Right atrium auricular region (tissue), 2 donors: ENCODE measurements around the gene TEX35. TPM values are rescaled to one million over a fixed set of nuclear protein-coding genes. Genes with fewer than 3 reads are reported as not detected.

Experiments
- DNase-seq: peaks from one replicate; pipeline ENCODE4 v3.0.0-alpha.2; 2019; ENCODE audit warnings: low spot score
- H3K27ac ChIP-seq, 2 donors: fragments of 200-600 bp; sonication (generic); 1 replicate in 1 of 2; 2 replicates in 1 of 2; pipeline ENCODE4 v1.5.1; 2016 to 2019
- H3K27me3 ChIP-seq, 2 donors: fragments of 200-600 bp; sonication (generic); one replicate each; pipeline versions ENCODE4 v1.5.1 to v1.6.0; 2017 to 2019
- H3K36me3 ChIP-seq: fragments of 200-600 bp; sonication (generic); one replicate; pipeline ENCODE4 v1.5.1; 2016
- H3K4me1 ChIP-seq, 2 donors: fragments of 200-600 bp; sonication (generic); one replicate each; pipeline versions ENCODE4 v1.5.1 to v1.6.0; 2017 to 2019
- H3K4me3 ChIP-seq, 2 donors: fragments of 200-600 bp; sonication (generic); 1 replicate in 1 of 2; 2 replicates in 1 of 2; pipeline ENCODE4 v1.5.1; 2017 to 2019; ENCODE audit warnings: mild to moderate bottlenecking in 1 of 2, moderate library complexity in 1 of 2
- H3K9me3 ChIP-seq, 2 donors: fragments of 200-600 bp; sonication (generic); one replicate each; pipeline ENCODE4 v1.5.1; 2019
- CTCF ChIP-seq, 2 donors: fragments of 200-600 bp; sonication (generic); IDR thresholded peaks; one replicate each; pipeline ENCODE4 v1.5.1; 2019; ENCODE audit warnings: antibody characterized with exemption in 2 of 2
- total RNA-seq, 2 donors: library from RNA; depleted of rRNA; stranded (reverse); fragments of >200 nt; gene quantifications; one replicate each; pipeline ENCODE4 v1.1.0, GENCODE V29; 2016

Gene TEX35
- total RNA-seq, 2 donors from 2014 or later, result 0.33 TPM; not detected in 1

GRCh38 chr1:178563099-178563820 lies 50.4 kb downstream of the TEX35 start:
- no peak for TF ChIP-seq CTCF (IDR thresholded peaks at IDR 0.05)
- no peak for DNase-seq
- Histone ChIP-seq H3K4me3 (no peak overlapping the region), H3K27ac (no peak overlapping the region), H3K36me3 (no peaks in the 10 kb centered on the region), H3K4me1 (peaks cover 0 to 6% of the 10 kb centered on the region in 2 donors), H3K9me3 (no peaks in the 10 kb centered on the region), H3K27me3 (no peaks in the 10 kb centered on the region)

GRCh38 chr1:178564086-178564782 lies 51.3 kb downstream of the TEX35 start:
- no peak for DNase-seq
- peak overlapping the region in 1 of 2 donors; percentile 41 for H3K27ac ChIP-seq
- TF ChIP-seq CTCF (IDR thresholded peaks at IDR 0.05), result no peak

GRCh38 chr1:178564783-178565180 lies 51.9 kb downstream of the TEX35 start:
- Histone ChIP-seq H3K9me3 (no peaks in the 10 kb centered on the region), H3K4me3 (no peak overlapping the region), H3K27ac (peak overlapping the region in 1 of 2 donors; percentile 41), H3K4me1 (peaks cover 0 to 6% of the 10 kb centered on the region in 2 donors), H3K27me3 (no peaks in the 10 kb centered on the region), H3K36me3 (no peaks in the 10 kb centered on the region)
- no peak for DNase-seq
- no peak for TF ChIP-seq CTCF (IDR thresholded peaks at IDR 0.05)

More at GRCh38 chr1:178564086-178564782, 51.3 kb downstream of the TEX35 start:
- no peak overlapping the region for H3K4me3 ChIP-seq
- no peaks in the 10 kb centered on the region for H3K36me3 ChIP-seq
- no peaks in the 10 kb centered on the region for H3K27me3 ChIP-seq
- peaks cover 0 to 6% of the 10 kb centered on the region in 2 donors for H3K4me1 ChIP-seq
- no peaks in the 10 kb centered on the region for H3K9me3 ChIP-seq

GRCh38 chr1:178565586-178565985 lies 52.7 kb downstream of the TEX35 start:
- H3K27me3 ChIP-seq, result no peaks in the 10 kb centered on the region
- DNase-seq, result no peak
- H3K4me1 ChIP-seq, result peaks cover 0 to 6% of the 10 kb centered on the region in 2 donors
- H3K27ac ChIP-seq, result peak overlapping the region in 1 of 2 donors; percentile 41
- no peak overlapping the region for H3K4me3 ChIP-seq
- no peaks in the 10 kb centered on the region for H3K9me3 ChIP-seq
- no peaks in the 10 kb centered on the region for H3K36me3 ChIP-seq
- no peak for TF ChIP-seq CTCF (IDR thresholded peaks at IDR 0.05)

- H3K27ac ChIP-seq, result peak overlapping the region in 1 of 2 donors; percentile 41
- H3K9me3 ChIP-seq, result no peaks in the 10 kb centered on the region
- H3K36me3 ChIP-seq, result no peaks in the 10 kb centered on the region
- H3K27me3 ChIP-seq, result no peaks in the 10 kb centered on the region
- no peak for TF ChIP-seq CTCF (IDR thresholded peaks at IDR 0.05)
- no peak overlapping the region for H3K4me3 ChIP-seq
- no peak for DNase-seq
- H3K4me1 ChIP-seq, result peaks cover 0 to 6% of the 10 kb centered on the region in 2 donors
Measured at GRCh38 chr1:178566187-178566586, 53.3 kb downstream of the TEX35 start.
